Pancreas (tissue), 10 donors: ENCODE measurements around the gene TIMP4. TPM values are rescaled to one million over a fixed set of nuclear protein-coding genes. Genes with fewer than 3 reads are reported as not detected.

ENCODE experiments used
- ATAC-seq, 4 donors: fragments of 200-7000 bp; cut with Tn5 transposase; one replicate each; pipeline versions ENCODE4 v1.8.0 to v1.9.1; 2020; ENCODE audit warnings: mild to moderate bottlenecking in 4 of 4, moderate library complexity in 4 of 4
- DNase-seq, 6 donors: peaks; one replicate each; pipeline ENCODE4 v3.0.0-alpha.2; 2020
- FAIRE-seq: peaks from 2 replicates; lab custom pipeline; 2012; peaks lifted over from hg19 to GRCh38; lab: Jason Lieb, UNC
- H3K27ac ChIP-seq, 4 donors: fragments of 200-600 bp; sonication (generic); 1 replicate in 3 of 4; 2 replicates in 1 of 4; pipeline versions ENCODE4 v1.5.0 to v1.8.0; 2020
- H3K27me3 ChIP-seq, 4 donors: fragments of 200-600 bp; one replicate each; pipeline ENCODE4 v1.8.0; 2021
- H3K36me3 ChIP-seq, 3 donors: fragments of 200-600 bp; sonication (generic) in 1 of 3; one replicate each; pipeline versions ENCODE4 v1.5.0 to v1.8.0; 2020 to 2021
- H3K4me1 ChIP-seq, 3 donors: fragments of 200-600 bp; one replicate each; pipeline ENCODE4 v1.8.0; 2021
- H3K4me3 ChIP-seq, 4 donors: fragments of 200-600 bp; sonication (generic) in 2 of 4; one replicate each; pipeline versions ENCODE4 v1.5.0 to v1.8.0; 2020 to 2021
- H3K9me3 ChIP-seq, 4 donors: fragments of 200-600 bp; one replicate each; pipeline ENCODE4 v1.8.0; 2021
- CTCF ChIP-seq, 4 donors: fragments of 200-600 bp; sonication (generic) in 3 of 4; IDR thresholded peaks; one replicate each; pipeline versions ENCODE4 v1.5.0 to v1.8.0; 2021; ENCODE audit warnings: antibody characterized with exemption in 4 of 4
- WGBS, 2 donors: extraction: QIAGEN DNeasy Blood & Tissue Kit; methylation state at CpG; one replicate each; pipeline ENCODE4 v1.1.7; 2013; 5-methylcytosine and 5-hydroxymethylcytosine counted together
- intact Hi-C, 3 donors: fragments of 100-400 bp; cut with DNase I; formaldehyde crosslinking; loops; one replicate each; pipeline versions ENCODE4 v1.11.1 to v1.14.2; 2022
- polyA plus RNA-seq, 2 donors: library from polyadenylated mRNA; stranded (reverse); fragments of 200-250 nt; gene quantifications; one replicate each; pipeline ENCODE4 v1.2.3, GENCODE V29; 2013
- total RNA-seq, 6 donors: library from RNA; stranded (reverse); fragmentation: NEBNext Ultra II Directional in 4 of 6; extraction: Animal tissue kit (Norgen Biotek cat#: 25700) in 4 of 6; gene quantifications; one replicate each; pipeline versions ENCODE4 v1.2.1 to v1.2.4, GENCODE V29; 2021 to 2023
- donor health status: healthy with polysubstance abuse.
- donor health status: DM: no; HTN: no; CAD: no; lungs with moderate emphysema.
- donor health status: DM: no; HTN: no; CAD: no.
- donor health status: control.
- donor health status: control.
- donor health status: Bipolar disorder and iron deficiency.
- donor health status: DM: yes; HTN: yes; CAD: no.
- donor health status: DM: no; HTN: no; CAD: no.
- donor health status: DM: no; HTN: no; CAD: no.
- donor health status: DM: yes; HTN: yes; CAD: no.

The TIMP4 gene
- total and polyA plus RNA-seq, 8 donors = 0.12 to 4.6 (median 1.4) TPM

GRCh38 chr3:12187448-12188327 lies 29.0 kb upstream of the TIMP4 start:
- WGBS, 2 donors = 63 to 68% methylated on average over 7 of the region's 7 CpGs
- no peaks in the 10 kb centered on the region for H3K4me1 ChIP-seq
- peak overlapping the region in 1 of 4 donors; percentile 9 for H3K27ac ChIP-seq
- no peak for TF ChIP-seq CTCF (IDR thresholded peaks at IDR 0.05)
- H3K4me3 ChIP-seq = no peak overlapping the region
- DNase-seq = peak in 1 of 6 donors; percentile 38
- no peaks in the 10 kb centered on the region for H3K9me3 ChIP-seq
- intact Hi-C loops = no loop called here
- H3K27me3 ChIP-seq = no peaks in the 10 kb centered on the region
- no peaks in the 10 kb centered on the region for H3K36me3 ChIP-seq
- FAIRE-seq = no peak
- ATAC-seq = peak in 3 of 4 donors; percentile 45 to 76 (median 76)

DNA sequence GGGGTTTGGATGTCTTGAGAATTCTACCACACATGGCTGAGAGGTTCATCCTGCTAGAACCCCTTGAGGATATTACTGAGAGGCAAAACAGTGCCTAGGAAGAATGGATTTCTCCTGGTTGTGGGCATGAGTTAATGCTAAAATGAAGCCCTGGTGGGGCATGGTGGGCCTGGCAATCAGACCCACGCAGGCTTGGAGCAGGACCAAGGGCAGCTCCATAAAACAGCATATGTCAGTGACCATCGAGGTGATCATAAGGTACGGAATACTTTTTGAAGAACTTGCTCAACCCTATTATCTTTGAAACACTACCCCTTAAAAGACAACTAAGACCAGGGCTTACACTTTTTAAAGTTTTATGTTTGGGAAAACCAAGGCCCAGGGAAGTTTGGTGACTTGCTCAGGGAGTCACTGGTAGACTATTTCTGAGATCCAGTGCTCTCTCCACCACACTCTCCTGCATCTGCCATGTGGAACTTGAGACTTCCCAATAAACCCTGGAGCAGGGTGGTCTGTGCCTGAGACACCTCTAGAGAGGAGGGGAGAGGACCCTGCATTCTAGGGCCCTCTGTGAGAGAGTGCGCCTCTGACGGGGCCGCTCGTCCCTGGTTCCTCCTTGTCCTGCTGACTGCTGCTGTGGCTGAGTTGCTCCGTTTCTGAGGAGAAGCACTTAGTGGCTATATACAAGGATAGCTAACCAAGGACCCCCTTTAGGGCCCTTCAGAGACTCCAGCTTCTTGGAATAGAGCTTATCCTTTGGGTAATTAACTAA lies 28.0 kb upstream of the TIMP4 start:
- DNase-seq = no peak
- no peak overlapping the region for H3K27ac ChIP-seq

DNA sequence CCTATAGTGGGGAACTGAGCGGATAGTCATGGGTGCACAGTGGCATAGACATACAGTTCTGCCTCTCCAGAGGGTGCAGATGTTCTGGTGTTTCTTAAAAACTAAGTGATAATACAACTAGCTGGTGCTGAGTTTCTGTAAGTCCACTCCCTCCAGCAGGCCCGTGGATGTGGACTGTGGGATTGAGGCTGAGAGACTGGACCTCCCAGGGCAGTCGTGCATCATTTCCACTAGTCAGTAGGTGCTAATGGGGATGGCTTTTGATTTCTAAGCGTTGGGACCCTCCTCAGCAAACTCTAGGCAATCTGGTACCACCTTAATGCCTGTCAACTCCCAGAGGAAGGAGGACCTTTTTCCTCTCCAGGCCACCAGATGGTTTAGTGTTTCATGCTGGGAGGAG lies 27.3 kb upstream of the TIMP4 start:
- H3K36me3 ChIP-seq = no peaks in the 10 kb centered on the region
- DNase-seq = no peak
- no peak for TF ChIP-seq CTCF (IDR thresholded peaks at IDR 0.05)
- no peak for FAIRE-seq
- intact Hi-C loops = no loop called here
- 57 to 66% methylated on average over 4 of the region's 4 CpGs for WGBS, 2 donors
- no peak for ATAC-seq
- no peaks in the 10 kb centered on the region for H3K4me1 ChIP-seq
- H3K27me3 ChIP-seq = no peaks in the 10 kb centered on the region
- H3K9me3 ChIP-seq = no peaks in the 10 kb centered on the region
- no peak overlapping the region for H3K4me3 ChIP-seq
- H3K27ac ChIP-seq = no peak overlapping the region

More for the DNA sequence above, 28.0 kb upstream of the TIMP4 start:
- Histone ChIP-seq H3K27me3 (no peaks in the 10 kb centered on the region), H3K36me3 (no peaks in the 10 kb centered on the region), H3K9me3 (no peaks in the 10 kb centered on the region), H3K4me3 (no peak overlapping the region), H3K4me1 (no peaks in the 10 kb centered on the region)
- FAIRE-seq (no peak), ATAC-seq (peak in 2 of 4 donors; percentile 31 to 58)
- WGBS, 2 donors = 76 to 88% methylated on average over 8 of the region's 8 CpGs
- TF ChIP-seq CTCF (IDR thresholded peaks at IDR 0.05) = no peak
- intact Hi-C loops = no loop called here

- Histone ChIP-seq H3K4me3 (no peak overlapping the region), H3K27ac (no peak overlapping the region), H3K4me1 (no peaks in the 10 kb centered on the region), H3K27me3 (no peaks in the 10 kb centered on the region), H3K9me3 (no peaks in the 10 kb centered on the region), H3K36me3 (no peaks in the 10 kb centered on the region)
- intact Hi-C loops = no loop called here
- DNase-seq (no peak), ATAC-seq (no peak), FAIRE-seq (no peak)
- no peak for TF ChIP-seq CTCF (IDR thresholded peaks at IDR 0.05)
- 70 to 77% methylated on average over 5 of the region's 5 CpGs for WGBS, 2 donors
Observed at GRCh38 chr3:12185172-12185710, 26.5 kb upstream of the TIMP4 start.
